GM19351 (cell line): ENCODE results near the gene ACAA2.

Experiments used
- ATAC-seq: cut with Tn5 transposase; IDR thresholded peaks from one replicate; pipeline ENCODE4 v1.9.1; 2021; ENCODE audit warnings: mild to moderate bottlenecking, moderate library complexity; ENCODE audit not compliant: unreplicated experiment

Gene ACAA2

DNA sequence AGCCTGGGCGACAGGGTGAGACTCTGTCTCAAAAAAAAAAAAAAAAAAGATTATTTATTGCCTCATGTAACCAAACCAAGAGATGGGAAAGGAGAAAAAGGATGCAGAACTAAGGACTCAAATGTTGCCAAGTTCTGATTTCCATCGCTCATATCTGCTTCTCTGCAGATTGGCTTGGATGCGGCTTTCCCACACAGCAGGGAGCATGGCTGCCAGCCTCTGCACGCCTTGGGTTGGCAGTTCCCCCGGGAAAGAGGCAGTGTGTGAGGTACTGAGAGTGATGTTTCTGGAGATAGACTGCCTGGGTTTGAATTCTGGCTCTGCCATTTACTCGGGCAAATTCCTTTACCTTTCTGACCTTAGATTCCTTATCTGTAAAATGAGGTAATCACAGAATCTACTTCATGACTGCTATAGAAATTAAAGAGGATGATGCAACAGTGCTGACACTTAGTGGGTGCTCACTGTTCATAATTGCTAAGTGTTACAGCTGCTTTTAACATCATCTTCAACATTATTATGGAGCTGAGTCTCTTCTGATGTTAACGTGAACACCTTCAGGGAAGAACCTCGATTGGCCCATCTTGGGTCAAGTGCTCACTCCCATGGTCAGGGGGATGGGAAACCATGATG lies 68.8 kb downstream of the ACAA2 start:
- ATAC-seq: no peak

DNA sequence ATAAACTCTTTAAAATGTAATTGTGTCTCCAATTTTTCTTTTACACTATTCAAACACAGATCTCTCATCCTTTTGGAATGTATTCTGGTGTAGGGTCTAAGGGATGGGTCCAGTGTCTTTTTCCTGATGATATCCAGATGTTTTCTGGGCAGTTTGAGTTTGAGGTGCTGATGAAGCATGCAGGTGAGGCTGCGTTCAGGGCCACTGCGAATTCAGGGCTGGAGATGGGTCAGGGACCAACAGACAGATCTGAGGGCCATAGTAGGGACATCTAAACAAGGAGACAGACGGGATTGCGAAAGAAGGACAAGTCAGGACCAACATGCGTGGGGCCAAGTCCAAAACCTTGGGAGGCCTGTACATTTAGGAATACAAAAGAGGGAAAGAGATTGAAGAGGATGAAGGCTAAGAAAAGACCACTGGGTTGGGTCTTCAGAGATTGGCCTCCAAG lies 70.2 kb downstream of the ACAA2 start:
- no peak for ATAC-seq

DNA sequence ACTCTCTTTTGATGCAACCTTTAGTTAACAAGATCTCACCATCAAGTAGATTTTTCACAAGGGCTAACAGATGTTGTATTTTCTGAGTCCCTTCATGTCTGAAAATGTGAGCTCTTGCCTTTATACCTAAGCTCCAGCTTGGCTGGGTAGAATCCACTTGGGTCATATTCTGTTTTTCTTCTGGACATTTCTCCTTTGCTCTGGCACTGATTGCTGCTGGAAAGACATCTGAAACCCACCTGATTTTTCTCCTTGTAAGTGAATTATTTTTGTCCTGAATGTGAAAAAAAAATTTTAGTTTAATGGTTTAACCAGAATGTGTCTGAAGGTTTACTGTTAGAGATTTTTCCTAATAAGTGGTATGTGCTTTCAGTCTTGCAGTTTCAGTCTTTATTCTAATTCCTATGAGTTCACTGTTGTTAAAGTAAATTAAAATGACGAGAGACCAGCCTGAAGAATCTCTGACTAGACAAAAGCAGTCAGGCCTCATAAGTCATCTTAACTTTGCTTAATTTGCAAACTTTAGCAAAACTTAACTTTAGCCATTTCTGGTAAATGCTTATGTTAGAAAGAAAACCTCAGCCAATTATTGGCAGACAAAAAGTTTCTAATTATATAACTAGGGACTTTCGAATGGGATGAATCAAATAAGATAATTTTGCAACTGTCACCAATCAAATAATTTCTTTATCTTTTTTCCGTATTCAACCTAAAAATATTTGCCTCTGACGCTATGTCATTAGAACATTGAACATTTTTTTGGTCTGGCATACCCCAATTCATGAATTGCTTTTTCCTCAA lies 70.8 kb downstream of the ACAA2 start:
- no peak for ATAC-seq

DNA sequence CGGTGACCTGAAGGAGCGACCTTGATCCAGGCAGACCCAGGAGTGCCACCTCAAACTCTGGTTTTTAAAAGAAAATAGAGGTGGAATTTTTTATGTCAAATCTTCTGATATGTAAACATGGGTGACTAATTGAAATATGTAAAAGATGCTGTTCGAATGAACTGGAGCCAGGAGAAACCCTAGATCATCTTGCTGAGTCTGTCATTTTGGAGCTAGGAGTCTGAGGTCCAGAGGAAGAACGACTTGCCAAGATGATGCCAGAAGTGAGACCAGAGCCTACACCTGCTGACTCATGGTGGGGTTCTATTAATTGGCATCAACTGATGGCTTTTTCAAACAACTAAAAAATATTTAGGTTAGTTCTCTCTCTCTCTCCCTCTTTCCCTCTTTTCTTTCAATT lies 74.1 kb downstream of the ACAA2 start:
- ATAC-seq: no peak

DNA sequence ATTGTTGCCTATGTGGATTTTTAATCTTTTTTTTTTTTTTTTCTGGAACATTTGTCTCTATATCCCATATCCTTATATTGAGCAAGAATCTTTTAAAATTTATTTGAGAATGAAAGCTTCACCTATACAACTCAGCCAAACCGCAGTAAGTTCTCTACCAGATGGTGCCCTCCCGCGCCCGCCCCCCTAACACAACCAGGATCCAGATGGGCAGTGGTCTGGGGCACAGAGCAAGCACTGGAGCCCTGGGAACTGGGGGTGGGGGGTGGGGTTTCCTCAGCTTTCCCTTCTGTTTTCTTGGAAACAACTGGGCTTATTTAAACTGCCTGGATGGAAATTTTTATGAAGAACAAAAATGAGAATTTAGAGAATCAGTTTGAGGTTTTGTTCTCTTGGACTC lies 74.6 kb downstream of the ACAA2 start:
- no peak for ATAC-seq

DNA sequence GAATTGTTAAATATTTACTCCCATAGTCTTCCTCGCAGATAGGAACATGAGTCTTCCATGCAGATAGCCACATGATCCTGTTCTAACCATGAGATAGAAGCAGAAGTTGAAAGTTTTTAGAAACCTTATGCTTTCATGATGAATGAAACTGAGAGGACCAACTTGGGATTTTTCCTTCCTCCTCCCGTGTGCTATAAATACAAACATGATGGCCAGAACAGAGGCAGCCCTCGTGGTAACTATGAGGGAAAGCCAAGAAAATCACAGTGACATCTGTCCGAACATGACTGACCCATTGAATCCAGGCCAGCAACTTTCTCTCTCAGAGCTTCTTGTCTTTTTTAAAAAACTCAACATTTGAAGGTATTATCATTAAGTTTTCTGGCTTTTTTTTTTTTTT lies 78.5 kb downstream of the ACAA2 start:
- ATAC-seq: no peak

DNA sequence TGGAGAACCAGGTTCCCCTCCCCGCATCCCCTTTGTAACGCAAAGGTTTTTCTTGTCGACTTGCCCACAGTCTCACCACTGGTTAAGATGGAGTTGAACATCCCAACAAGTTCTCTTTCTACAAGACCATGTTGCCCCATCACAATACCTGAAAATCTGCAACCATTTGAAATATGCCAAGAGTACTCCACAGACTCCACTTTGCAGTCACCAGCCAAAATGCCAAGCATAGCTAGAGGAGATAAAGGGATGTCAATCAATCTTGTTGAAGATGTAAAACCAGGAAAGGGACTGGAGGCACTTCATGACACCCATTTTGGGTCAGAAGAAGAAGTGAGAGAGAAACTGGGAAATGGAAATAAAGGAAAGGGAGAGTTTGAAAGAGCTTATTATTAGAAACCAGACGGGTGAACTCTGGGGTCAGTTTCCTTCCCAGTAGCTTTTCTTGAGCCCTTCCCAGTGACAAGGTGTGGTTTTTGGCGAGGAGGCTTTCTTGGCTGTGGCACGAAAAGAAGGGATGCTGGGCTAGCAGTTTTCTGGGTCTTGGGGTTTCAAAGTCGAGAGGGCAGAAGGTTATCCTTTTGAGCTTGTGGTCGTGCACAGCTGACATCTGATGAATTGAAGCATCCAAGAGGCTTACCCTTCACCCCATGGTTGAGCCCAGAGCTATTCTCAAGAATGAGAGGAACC lies 79.3 kb downstream of the ACAA2 start:
- no peak for ATAC-seq

DNA sequence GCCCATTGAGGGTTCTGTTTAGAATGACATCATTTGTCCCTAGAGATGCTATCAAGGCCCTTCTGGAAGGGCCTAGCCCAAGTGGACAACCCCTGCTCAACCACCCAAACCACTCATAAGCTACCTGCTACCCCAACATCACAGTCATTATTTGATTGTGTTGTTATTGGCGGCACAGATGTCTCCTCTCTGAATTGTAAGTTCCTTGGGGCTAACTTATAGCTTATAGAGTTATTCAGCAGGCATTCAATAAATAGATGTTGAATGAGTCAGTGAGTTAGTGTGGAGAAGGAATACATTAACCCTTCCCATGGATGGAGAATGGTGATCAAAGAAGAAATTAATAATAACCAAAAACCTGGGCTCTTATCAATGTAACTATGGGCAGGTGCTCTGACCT lies 80.0 kb downstream of the ACAA2 start:
- ATAC-seq: no peak
